ENCODE data around the gene HGD. TPM values are rescaled to one million over a fixed set of nuclear protein-coding genes. Genes with fewer than 3 reads are reported as not detected.
"Not testable (repeated sequence)": the region's sequence is repeated elsewhere in the genome, so short reads cannot be mapped to it uniquely, and the experiment has no call there.

Gene HGD
- polyA plus RNA-seq, 1 of the 3 experiments (the other 2 are of a cell fraction) = not detected

GRCh38 chr3:120719167-120719834, 37.3 kb upstream of the HGD start:
- CTCF ChIA-PET = interaction anchor here (1.4 kb wide), 1 partner anchor 20 kb away, joined by 3 read pairs; no protein-coding TSS in a partner anchor
- DNase-seq; H3K9me2 ChIP-seq; POLR2A ChIA-PET; H3K9me3 ChIP-seq; H3K27ac ChIP-seq (ENCODE audit: low read depth in 2 of 2, low read length in 1 of 2); H2AFZ ChIP-seq (ENCODE audit: low read depth); H4K20me1 ChIP-seq (ENCODE audit: insufficient read depth); H3F3A ChIP-seq (replicated peaks; ENCODE audit: insufficient read depth); H3K4me2 ChIP-seq; H3K9ac ChIP-seq; H3K4me3 ChIP-seq (ENCODE audit: low read depth in 2 of 2, low read length in 1 of 2); H3K36me3 ChIP-seq (replicated peaks in 1 of 2; ENCODE audit: control insufficient read depth in 1 of 2, insufficient read depth in 2 of 2, low read length in 1 of 2); H3K27me3 ChIP-seq (ENCODE audit: insufficient read depth); H3K4me1 ChIP-seq (ENCODE audit: control insufficient read depth in 1 of 2, insufficient read depth in 2 of 2, low read depth in 1 of 2, low read length in 1 of 2): not testable (repeated sequence)
- peaks cover 12% of the 10 kb centered on the region; the same call in 1 of the 2 replicates for H3K79me2 ChIP-seq (ENCODE audit: insufficient read depth)
- WGBS (ENCODE audit: low lambda C conversion rate) = 90% methylated on average over 13 of the region's 20 CpGs

GRCh38 chr3:120713262-120713661, 31.2 kb upstream of the HGD start:
- no peak overlapping the region for H3K4me2 ChIP-seq
- H3K36me3 ChIP-seq (replicated peaks in 1 of 2; ENCODE audit: control insufficient read depth in 1 of 2, insufficient read depth in 2 of 2, low read length in 1 of 2) = peaks cover 0 to 11% of the 10 kb centered on the region in 2 experiments
- ChIA-PET CTCF (no interaction called here), POLR2A (no interaction called here)
- no peak overlapping the region for H3K27ac ChIP-seq (ENCODE audit: low read depth in 2 of 2, low read length in 1 of 2)
- no peaks in the 10 kb centered on the region for H3K27me3 ChIP-seq (ENCODE audit: insufficient read depth)
- TF ChIP-seq EP300 (IDR thresholded peaks at IDR 0.05; ENCODE audit: borderline replicate concordance in 1 of 2, low read depth in 1 of 2, low read length in 1 of 2) (no peak), ELF1 (IDR thresholded peaks at IDR 0.05) (no peak), SIN3A (IDR thresholded peaks at IDR 0.05; ENCODE audit: borderline replicate concordance, low read depth, low read length) (no peak), SMC3 (IDR thresholded peaks at IDR 0.05; ENCODE audit: low read depth, low read length) (no peak), CTCF (IDR thresholded peaks at IDR 0.05) (no peak), USF1 (IDR thresholded peaks at IDR 0.05; ENCODE audit: borderline replicate concordance, low read depth) (no peak), CHD2 (IDR thresholded peaks at IDR 0.05; ENCODE audit: low read length, partially characterized antibody) (no peak), POLR2AphosphoS5 (IDR thresholded peaks at IDR 0.05; ENCODE audit: low read depth, low read length) (no peak), MXI1 (IDR thresholded peaks at IDR 0.05; ENCODE audit: low read depth, low read length) (no peak)
- no peak overlapping the region for H3K9ac ChIP-seq
- no peak overlapping the region for H3K4me3 ChIP-seq (ENCODE audit: low read depth in 2 of 2, low read length in 1 of 2)
- no peaks in the 10 kb centered on the region for H4K20me1 ChIP-seq (ENCODE audit: insufficient read depth)
- no peaks in the 10 kb centered on the region for H3K4me1 ChIP-seq (ENCODE audit: control insufficient read depth in 1 of 2, insufficient read depth in 2 of 2, low read depth in 1 of 2, low read length in 1 of 2)
- H2AFZ ChIP-seq (ENCODE audit: low read depth) = no peak overlapping the region
- H3F3A ChIP-seq (replicated peaks; ENCODE audit: insufficient read depth) = no peaks in the 10 kb centered on the region
- H3K9me2 ChIP-seq = no peaks in the 10 kb centered on the region
- H3K79me2 ChIP-seq (ENCODE audit: insufficient read depth) = no peaks in the 10 kb centered on the region; the same call in 1 of the 2 replicates
- no peaks in the 10 kb centered on the region for H3K9me3 ChIP-seq
- no peak for DNase-seq

Data from SK-N-SH (cell line).